ENCODE data around the gene GPI.

The GPI gene

GRCh38 chr19:34363930-34364329 is 1.1 kb upstream of the GPI start:
- Histone ChIP-seq H3K4me3 (ENCODE audit: low read depth in 1 of 2, low read length in 1 of 2) (no peak overlapping the region), H3K9me3 (no peaks in the 10 kb centered on the region), H3K4me1 (ENCODE audit: control insufficient read depth in 1 of 2, insufficient read depth in 1 of 2, low read depth in 1 of 2, low read length in 1 of 2) (peaks cover 51 to 64% of the 10 kb centered on the region in 2 experiments), H3K36me3 (peaks cover 6% of the 10 kb centered on the region), H3K27me3 (no peaks in the 10 kb centered on the region), H3K27ac (no peak overlapping the region)
- TF ChIP-seq CTCF (IDR thresholded peaks at IDR 0.05): no peak

- H3K27ac ChIP-seq: peak overlapping the region; percentile 81
- TF ChIP-seq CTCF (IDR thresholded peaks at IDR 0.05): no peak
- peak overlapping the region; percentile 76 to 84 for H3K4me3 ChIP-seq (ENCODE audit: low read depth in 1 of 2, low read length in 1 of 2)
- H3K4me1 ChIP-seq (ENCODE audit: control insufficient read depth in 1 of 2, insufficient read depth in 1 of 2, low read depth in 1 of 2, low read length in 1 of 2): peaks cover 51 to 61% of the 10 kb centered on the region in 2 experiments
- no peaks in the 10 kb centered on the region for H3K27me3 ChIP-seq
- H3K9me3 ChIP-seq: no peaks in the 10 kb centered on the region
- H3K36me3 ChIP-seq: peaks cover 6% of the 10 kb centered on the region
Observed at GRCh38 chr19:34364462-34364829, 550 bp upstream of the GPI start.

GRCh38 chr19:34365463-34366401 is 736 bp downstream of the GPI start:
- Histone ChIP-seq H3K27ac (peak overlapping the region; percentile 81), H3K4me1 (ENCODE audit: control insufficient read depth in 1 of 2, insufficient read depth in 1 of 2, low read depth in 1 of 2, low read length in 1 of 2) (peaks cover 46 to 61% of the 10 kb centered on the region in 2 experiments), H3K36me3 (peaks cover 14% of the 10 kb centered on the region), H3K4me3 (ENCODE audit: low read depth in 1 of 2, low read length in 1 of 2) (peak overlapping the region; percentile 76 to 84), H3K9me3 (no peaks in the 10 kb centered on the region), H3K27me3 (no peaks in the 10 kb centered on the region)
- TF ChIP-seq CTCF (IDR thresholded peaks at IDR 0.05): no peak

- Histone ChIP-seq H3K4me1 (ENCODE audit: control insufficient read depth in 1 of 2, insufficient read depth in 1 of 2, low read depth in 1 of 2, low read length in 1 of 2) (peaks cover 54 to 65% of the 10 kb centered on the region in 2 experiments), H3K9me3 (no peaks in the 10 kb centered on the region), H3K27me3 (no peaks in the 10 kb centered on the region), H3K27ac (peak overlapping the region; percentile 81), H3K4me3 (ENCODE audit: low read depth in 1 of 2, low read length in 1 of 2) (peak overlapping the region; percentile 76 to 84), H3K36me3 (peaks cover 14% of the 10 kb centered on the region)
- TF ChIP-seq CTCF (IDR thresholded peaks at IDR 0.05): no peak
Observed at GRCh38 chr19:34366738-34367623, 2.0 kb downstream of the GPI start.

GRCh38 chr19:34367624-34367957 is 2.6 kb downstream of the GPI start:
- Histone ChIP-seq H3K4me3 (ENCODE audit: low read depth in 1 of 2, low read length in 1 of 2) (peak overlapping the region in 1 of 2 experiments; percentile 84), H3K36me3 (peaks cover 19% of the 10 kb centered on the region), H3K9me3 (no peaks in the 10 kb centered on the region), H3K27ac (peak overlapping the region; percentile 81), H3K4me1 (ENCODE audit: control insufficient read depth in 1 of 2, insufficient read depth in 1 of 2, low read depth in 1 of 2, low read length in 1 of 2) (peaks cover 54 to 58% of the 10 kb centered on the region in 2 experiments), H3K27me3 (no peaks in the 10 kb centered on the region)
- TF ChIP-seq CTCF (IDR thresholded peaks at IDR 0.05): no peak
